ENCODE data around the gene TSPAN9. TPM values are rescaled to one million over a fixed set of nuclear protein-coding genes. Genes with fewer than 3 reads are reported as not detected.

TSPAN9 gene
- total and polyA plus RNA-seq, 8 donors: 1.4 to 58.3 (median 7.9) TPM

DNA sequence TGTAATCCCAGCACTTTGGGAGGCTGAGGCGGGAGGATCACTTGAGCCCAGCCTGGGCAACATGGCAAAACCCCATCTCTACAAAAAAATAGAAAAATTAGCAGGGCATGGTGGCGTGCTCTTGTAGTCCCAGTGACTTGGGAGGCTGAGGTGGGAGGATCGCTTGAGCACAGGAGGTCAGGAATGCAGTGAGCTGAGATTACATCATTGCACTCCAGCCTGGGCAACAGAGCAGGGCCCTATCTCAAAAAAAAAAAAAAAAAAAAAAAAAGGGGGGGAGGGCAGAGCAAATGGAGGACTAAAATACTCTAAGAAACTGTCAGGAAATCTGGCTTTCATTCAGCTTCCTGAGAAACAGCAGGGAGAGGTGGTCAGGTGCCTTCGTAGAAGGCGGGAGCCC, 31.7 kb upstream of the TSPAN9 start:
- TF ChIP-seq, protein P1, sequence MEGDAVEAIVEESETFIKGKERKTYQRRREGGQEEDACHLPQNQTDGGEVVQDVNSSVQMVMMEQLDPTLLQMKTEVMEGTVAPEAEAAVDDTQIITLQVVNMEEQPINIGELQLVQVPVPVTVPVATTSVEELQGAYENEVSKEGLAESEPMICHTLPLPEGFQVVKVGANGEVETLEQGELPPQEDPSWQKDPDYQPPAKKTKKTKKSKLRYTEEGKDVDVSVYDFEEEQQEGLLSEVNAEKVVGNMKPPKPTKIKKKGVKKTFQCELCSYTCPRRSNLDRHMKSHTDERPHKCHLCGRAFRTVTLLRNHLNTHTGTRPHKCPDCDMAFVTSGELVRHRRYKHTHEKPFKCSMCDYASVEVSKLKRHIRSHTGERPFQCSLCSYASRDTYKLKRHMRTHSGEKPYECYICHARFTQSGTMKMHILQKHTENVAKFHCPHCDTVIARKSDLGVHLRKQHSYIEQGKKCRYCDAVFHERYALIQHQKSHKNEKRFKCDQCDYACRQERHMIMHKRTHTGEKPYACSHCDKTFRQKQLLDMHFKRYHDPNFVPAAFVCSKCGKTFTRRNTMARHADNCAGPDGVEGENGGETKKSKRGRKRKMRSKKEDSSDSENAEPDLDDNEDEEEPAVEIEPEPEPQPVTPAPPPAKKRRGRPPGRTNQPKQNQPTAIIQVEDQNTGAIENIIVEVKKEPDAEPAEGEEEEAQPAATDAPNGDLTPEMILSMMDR (IDR thresholded peaks at IDR 0.05): no peak
- TF ChIP-seq EP300 (IDR thresholded peaks at IDR 0.05) (no peak), POLR2AphosphoS5 (IDR thresholded peaks at IDR 0.05) (no peak), POLR2A (IDR thresholded peaks at IDR 0.05) (no peak)
- intact Hi-C loops (cut with DNase I; ENCODE audit: low total_unique reads): no loop called here

DNA sequence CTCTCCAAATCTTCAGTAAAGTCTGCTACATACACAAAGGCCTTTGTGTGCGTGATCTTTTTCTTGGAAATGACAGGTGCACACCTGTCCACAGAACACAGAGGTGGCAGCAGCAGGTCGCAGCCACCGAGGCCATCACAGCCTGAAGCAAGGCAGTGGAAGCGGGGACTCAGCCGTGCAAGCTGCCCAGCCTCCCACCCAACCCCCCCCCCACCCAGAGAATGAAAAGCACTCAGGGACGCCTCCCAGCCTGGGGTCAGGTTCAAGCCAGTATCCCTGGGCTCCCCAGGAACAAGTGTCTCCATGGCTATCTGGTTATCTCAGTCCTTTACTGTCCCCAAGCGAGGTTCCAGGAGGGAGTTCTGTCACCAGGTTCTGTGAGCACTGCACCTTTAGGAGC, 31.2 kb upstream of the TSPAN9 start:
- WGBS, 5 donors: 53 to 87% (median 65%) methylated on average over 6 to 7 of the region's 7 CpGs
- H3K36me3 ChIP-seq: peaks cover 0 to 2% (median 0%) of the 10 kb centered on the region in 4 donors
- H3K9me3 ChIP-seq: no peaks in the 10 kb centered on the region
- no peak overlapping the region for H3K4me3 ChIP-seq
- intact Hi-C loops (cut with DNase I; ENCODE audit: low total_unique reads): no loop called here
- DNase-seq: no peak
- peaks cover 0 to 31% (median 6%) of the 10 kb centered on the region in 4 donors for H3K4me1 ChIP-seq
- H3K27ac ChIP-seq: no peak overlapping the region
- H3K27me3 ChIP-seq: peaks cover 0 to 34% (median 0%) of the 10 kb centered on the region in 3 donors
- TF ChIP-seq POLR2AphosphoS5 (IDR thresholded peaks at IDR 0.05) (no peak), EP300 (IDR thresholded peaks at IDR 0.05) (no peak)
- TF ChIP-seq, protein P1 (IDR thresholded peaks at IDR 0.05): no peak

More for the DNA sequence above, 31.7 kb upstream of the TSPAN9 start:
- 82 to 93% (median 86%) methylated on average over 5 of the region's 5 CpGs for WGBS, 5 donors
- no peaks in the 10 kb centered on the region for H3K9me3 ChIP-seq
- no peak overlapping the region for H3K27ac ChIP-seq
- H3K4me3 ChIP-seq: no peak overlapping the region
- H3K36me3 ChIP-seq: peaks cover 0 to 7% (median 4%) of the 10 kb centered on the region in 4 donors
- H3K27me3 ChIP-seq: peaks cover 0 to 34% (median 0%) of the 10 kb centered on the region in 3 donors
- no peak for DNase-seq
- H3K4me1 ChIP-seq: peaks cover 0 to 31% (median 6%) of the 10 kb centered on the region in 4 donors

DNA sequence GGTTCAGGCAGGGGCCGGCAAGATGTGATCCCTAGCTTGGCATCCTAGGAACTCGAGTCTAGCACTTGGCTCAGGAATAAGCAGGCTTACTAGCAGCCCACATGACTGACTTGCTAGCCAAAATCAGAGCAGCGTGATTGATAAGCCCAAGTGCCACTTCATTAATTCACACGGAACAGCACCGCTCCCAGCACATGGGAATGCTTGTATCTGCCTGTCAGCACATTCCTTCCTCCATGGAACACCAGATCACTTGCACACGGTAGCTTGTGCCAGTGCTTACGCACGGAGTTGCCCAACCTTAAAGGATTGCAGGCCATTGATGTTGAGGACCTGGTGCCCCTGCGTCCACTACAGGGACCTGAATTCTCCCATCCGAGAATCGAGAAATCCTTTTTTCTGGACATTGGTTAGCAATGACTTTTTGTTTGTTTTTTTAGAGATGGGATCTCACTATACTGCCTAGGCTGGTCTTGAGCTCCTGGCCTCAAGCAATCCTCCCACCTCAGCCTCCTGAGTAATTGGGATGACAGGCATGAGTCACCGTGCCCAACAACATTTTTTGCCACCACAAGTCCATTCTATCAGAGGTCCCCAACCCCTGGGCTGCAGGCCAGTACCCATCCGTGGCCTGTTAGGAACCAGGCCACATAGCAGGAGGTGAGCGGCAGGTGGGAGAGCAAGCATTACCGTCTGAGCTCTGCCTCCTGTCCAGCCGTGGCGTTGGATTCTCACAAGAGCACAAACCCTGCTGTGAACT, 30.6 kb upstream of the TSPAN9 start:
- intact Hi-C loops (cut with DNase I; ENCODE audit: low total_unique reads): no loop called here
- TF ChIP-seq POLR2A (IDR thresholded peaks at IDR 0.05) (no peak), EP300 (IDR thresholded peaks at IDR 0.05) (peak; percentile 31), POLR2AphosphoS5 (IDR thresholded peaks at IDR 0.05) (no peak)
- TF ChIP-seq, protein P1 (IDR thresholded peaks at IDR 0.05): no peak
- no peaks in the 10 kb centered on the region for H3K36me3 ChIP-seq
- peaks cover 0 to 34% (median 0%) of the 10 kb centered on the region in 3 donors for H3K27me3 ChIP-seq
- DNase-seq: no peak
- H3K4me1 ChIP-seq: peaks cover 0 to 25% (median 6%) of the 10 kb centered on the region in 4 donors
- WGBS, 5 donors: 78 to 85% (median 81%) methylated on average over 12 to 17 of the region's 17 CpGs
- H3K27ac ChIP-seq: no peak overlapping the region
- no peaks in the 10 kb centered on the region for H3K9me3 ChIP-seq
- no peak overlapping the region for H3K4me3 ChIP-seq

DNA sequence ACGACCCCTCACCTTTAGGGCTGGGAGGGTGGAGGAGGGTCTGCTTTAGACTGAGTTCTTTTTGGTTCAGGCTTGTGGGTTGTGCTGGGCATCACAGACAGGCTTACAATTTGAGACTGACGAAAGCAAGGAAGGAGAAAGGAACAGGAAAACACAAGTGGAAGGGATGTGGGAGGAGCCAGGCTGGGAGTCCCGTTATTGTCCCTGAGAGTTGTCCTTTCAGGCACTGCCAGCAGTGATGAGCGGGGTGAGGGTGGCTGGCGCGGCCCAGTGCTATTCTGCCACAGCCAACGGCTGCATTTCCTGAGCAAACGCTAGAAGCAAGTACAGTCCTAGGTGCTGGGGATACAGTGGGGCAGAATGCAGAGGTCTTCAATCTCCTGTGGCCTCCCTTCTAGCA, 29.2 kb upstream of the TSPAN9 start:
- H3K4me1 ChIP-seq: peaks cover 0 to 19% (median 6%) of the 10 kb centered on the region in 4 donors
- DNase-seq: no peak
- no peaks in the 10 kb centered on the region for H3K9me3 ChIP-seq
- no peaks in the 10 kb centered on the region for H3K36me3 ChIP-seq
- TF ChIP-seq POLR2A (IDR thresholded peaks at IDR 0.05) (no peak), EP300 (IDR thresholded peaks at IDR 0.05) (no peak), POLR2AphosphoS5 (IDR thresholded peaks at IDR 0.05) (no peak)
- TF ChIP-seq, protein P1 (IDR thresholded peaks at IDR 0.05): no peak
- H3K4me3 ChIP-seq: no peak overlapping the region
- peaks cover 0 to 21% (median 0%) of the 10 kb centered on the region in 3 donors for H3K27me3 ChIP-seq
- H3K27ac ChIP-seq: no peak overlapping the region
- intact Hi-C loops (cut with DNase I; ENCODE audit: low total_unique reads): no loop called here
- WGBS, 5 donors: 41 to 63% (median 56%) methylated on average over 8 of the region's 8 CpGs
